ENCODE measurements around the gene SPRR2G. TPM values are rescaled to one million over a fixed set of nuclear protein-coding genes. Genes with fewer than 3 reads are reported as not detected.
"Not testable (repeated sequence)": the region's sequence is repeated elsewhere in the genome, so short reads cannot be mapped to it uniquely, and the experiment has no call there.

SPRR2G gene
- total RNA-seq, 1 experiment from 2014 or later, result not detected

DNA sequence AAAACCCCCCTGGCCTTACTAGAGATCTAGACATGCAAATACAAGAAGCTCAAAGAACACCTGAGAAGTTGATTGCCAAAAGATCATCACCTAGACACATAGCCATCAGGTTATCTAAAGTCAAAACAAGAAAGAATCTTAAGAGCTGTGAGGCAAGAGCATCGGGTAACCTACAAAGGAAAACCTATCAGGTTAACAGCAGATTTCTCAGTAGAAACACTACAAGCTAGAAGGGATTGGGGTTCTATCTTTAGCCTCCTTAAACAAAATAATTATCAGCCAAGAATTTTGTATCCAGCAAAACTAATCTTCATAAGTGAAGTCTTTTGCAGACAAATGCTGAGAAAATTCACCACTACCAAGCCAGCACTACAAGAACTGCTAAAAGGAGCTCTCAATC is 25.2 kb downstream of the SPRR2G start:
- TF ChIP-seq EZH2 (IDR thresholded peaks at IDR 0.05; ENCODE audit: low read length, unreplicated experiment) (no peak), EZH2phosphoT487 (IDR thresholded peaks at IDR 0.05; ENCODE audit: borderline replicate concordance, low read length) (no peak)
- TF ChIP-seq, protein P1, sequence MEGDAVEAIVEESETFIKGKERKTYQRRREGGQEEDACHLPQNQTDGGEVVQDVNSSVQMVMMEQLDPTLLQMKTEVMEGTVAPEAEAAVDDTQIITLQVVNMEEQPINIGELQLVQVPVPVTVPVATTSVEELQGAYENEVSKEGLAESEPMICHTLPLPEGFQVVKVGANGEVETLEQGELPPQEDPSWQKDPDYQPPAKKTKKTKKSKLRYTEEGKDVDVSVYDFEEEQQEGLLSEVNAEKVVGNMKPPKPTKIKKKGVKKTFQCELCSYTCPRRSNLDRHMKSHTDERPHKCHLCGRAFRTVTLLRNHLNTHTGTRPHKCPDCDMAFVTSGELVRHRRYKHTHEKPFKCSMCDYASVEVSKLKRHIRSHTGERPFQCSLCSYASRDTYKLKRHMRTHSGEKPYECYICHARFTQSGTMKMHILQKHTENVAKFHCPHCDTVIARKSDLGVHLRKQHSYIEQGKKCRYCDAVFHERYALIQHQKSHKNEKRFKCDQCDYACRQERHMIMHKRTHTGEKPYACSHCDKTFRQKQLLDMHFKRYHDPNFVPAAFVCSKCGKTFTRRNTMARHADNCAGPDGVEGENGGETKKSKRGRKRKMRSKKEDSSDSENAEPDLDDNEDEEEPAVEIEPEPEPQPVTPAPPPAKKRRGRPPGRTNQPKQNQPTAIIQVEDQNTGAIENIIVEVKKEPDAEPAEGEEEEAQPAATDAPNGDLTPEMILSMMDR (conservative IDR thresholded peaks at IDR 0.05; ENCODE audit: low read depth, low read length), result no peak
- Histone ChIP-seq H3K27me3 (ENCODE audit: low read length) (peaks cover 8% of the 10 kb centered on the region; the same call in 1 of the 2 replicates), H3K4me1 (ENCODE audit: insufficient read depth, low read length) (peaks cover 20% of the 10 kb centered on the region), H4K20me1 (ENCODE audit: low read length) (no peaks in the 10 kb centered on the region), H2AFZ (ENCODE audit: low read length) (no peak overlapping the region), H3K36me3 (ENCODE audit: low read depth, low read length) (no peaks in the 10 kb centered on the region), H3K4me2 (ENCODE audit: low read length) (no peak overlapping the region), H3F3A (ENCODE audit: low read length, unreplicated experiment) (no peaks in the 10 kb centered on the region), H3K79me2 (ENCODE audit: low read length) (no peaks in the 10 kb centered on the region), H3K27ac (ENCODE audit: low read length) (no peak overlapping the region), H3K9me2 (replicated peaks; ENCODE audit: low read length) (no peaks in the 10 kb centered on the region; the same call in 1 of the 2 replicates), H3K9me3 (ENCODE audit: low read length) (0 out of 2 replicates have a peak, but pooled peaks cover 5% of the 10 kb centered on the region), H3K4me3 (ENCODE audit: low read length) (no peak overlapping the region), H3K9ac (ENCODE audit: low read length) (no peak overlapping the region)
- ChIA-PET POLR2A (ENCODE audit: unreplicated experiment) (no interaction called here), CTCF (no interaction called here)
- DNase-seq (no peak), ATAC-seq (no peak)
- BruUV-seq (replicated peaks), result no TSS peak
- intact Hi-C loops (cut with micrococcal nuclease), result no loop called here

DNA sequence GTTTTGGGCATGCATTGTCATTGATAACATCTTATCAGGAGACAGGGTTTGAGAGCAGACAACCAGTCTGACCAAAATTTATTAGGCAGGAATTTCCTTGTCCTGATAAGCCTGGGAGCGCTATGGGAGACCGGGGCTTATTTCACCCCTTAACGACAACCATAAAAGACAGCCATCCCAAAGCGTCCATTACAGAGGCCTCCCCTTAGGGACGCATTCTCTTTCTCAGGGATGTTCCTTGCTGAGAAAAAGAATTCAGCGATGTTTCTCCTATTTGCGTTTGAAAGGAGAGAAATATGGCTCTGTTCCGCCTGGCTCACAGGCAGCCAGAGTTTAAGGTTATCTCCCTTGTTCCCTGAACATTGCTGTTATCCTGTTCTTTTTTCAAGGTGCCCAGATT is 26.9 kb downstream of the SPRR2G start:
- ATAC-seq; H4K20me1 ChIP-seq (ENCODE audit: low read length); H3K4me3 ChIP-seq (ENCODE audit: low read length); DNase-seq; H3K9me3 ChIP-seq (ENCODE audit: low read length); H3K79me2 ChIP-seq (ENCODE audit: low read length); H3K36me3 ChIP-seq (ENCODE audit: low read depth, low read length); CTCF ChIA-PET; H3K9me2 ChIP-seq (replicated peaks; ENCODE audit: low read length); POLR2A ChIA-PET (ENCODE audit: unreplicated experiment); BruUV-seq (replicated peaks); H3F3A ChIP-seq (ENCODE audit: low read length, unreplicated experiment); intact Hi-C loops (cut with micrococcal nuclease); H3K27me3 ChIP-seq (ENCODE audit: low read length); H2AFZ ChIP-seq (ENCODE audit: low read length): not testable (repeated sequence)
- Histone ChIP-seq H3K27ac (ENCODE audit: low read length) (peak overlapping the region; percentile 96), H3K4me2 (ENCODE audit: low read length) (peak overlapping the region; percentile 71), H3K4me1 (ENCODE audit: insufficient read depth, low read length) (peaks cover 20% of the 10 kb centered on the region), H3K9ac (ENCODE audit: low read length) (peak overlapping the region; percentile 66)

DNA sequence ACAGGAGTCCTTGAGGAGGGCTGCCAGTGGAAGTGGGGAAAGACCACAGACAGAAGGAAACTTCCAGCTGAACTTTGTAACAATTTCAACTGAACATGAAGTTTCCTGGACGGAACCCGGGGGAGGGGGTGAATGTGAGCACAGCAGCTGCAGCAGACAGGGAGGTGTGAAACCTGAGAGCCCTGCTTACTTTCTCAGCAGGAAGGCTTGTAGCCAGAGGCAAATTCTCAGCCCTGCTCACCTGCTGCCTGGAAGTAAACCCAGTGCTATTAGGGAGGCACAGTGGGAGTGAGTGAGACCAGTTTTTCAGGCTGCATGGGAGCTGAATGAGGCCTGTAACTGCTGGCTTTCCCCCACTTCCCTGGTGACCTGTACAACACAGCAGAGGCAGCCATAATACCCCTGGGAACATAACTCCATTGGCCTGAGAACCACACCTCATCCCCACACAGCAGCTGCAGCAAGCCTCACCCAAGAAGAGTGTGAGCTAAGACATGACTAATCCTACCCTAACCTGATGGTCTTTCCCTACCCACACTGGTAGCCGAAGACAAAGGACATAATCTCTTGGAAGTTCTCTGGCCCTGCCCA is 27.8 kb downstream of the SPRR2G start:
- Histone ChIP-seq H3K4me3 (ENCODE audit: low read length) (peak overlapping the region; percentile 46), H3K4me1 (ENCODE audit: insufficient read depth, low read length) (peaks cover 20% of the 10 kb centered on the region), H4K20me1 (ENCODE audit: low read length) (no peaks in the 10 kb centered on the region), H3K79me2 (ENCODE audit: low read length) (no peaks in the 10 kb centered on the region), H3K36me3 (ENCODE audit: low read depth, low read length) (no peaks in the 10 kb centered on the region), H3K4me2 (ENCODE audit: low read length) (peak overlapping the region; percentile 71), H3K27me3 (ENCODE audit: low read length) (no peaks in the 10 kb centered on the region), H3K9ac (ENCODE audit: low read length) (peak overlapping the region; percentile 66), H3K27ac (ENCODE audit: low read length) (peak overlapping the region; percentile 96), H2AFZ (ENCODE audit: low read length) (peak overlapping the region; percentile 71), H3K9me2 (replicated peaks; ENCODE audit: low read length) (no peaks in the 10 kb centered on the region; the same call in 1 of the 2 replicates), H3F3A (ENCODE audit: low read length, unreplicated experiment) (no peaks in the 10 kb centered on the region), H3K9me3 (ENCODE audit: low read length) (0 out of 2 replicates have a peak, but pooled peaks cover 5% of the 10 kb centered on the region)
- ChIA-PET CTCF (no interaction called here), POLR2A (ENCODE audit: unreplicated experiment) (no interaction called here)
- BruUV-seq (replicated peaks), result no TSS peak
- ATAC-seq (peak; percentile 92), DNase-seq (peak; percentile 95)
- intact Hi-C loops (cut with micrococcal nuclease), result no loop called here
- TF ChIP-seq, protein P1 (conservative IDR thresholded peaks at IDR 0.05; ENCODE audit: low read depth, low read length), result no peak
- TF ChIP-seq EZH2phosphoT487 (IDR thresholded peaks at IDR 0.05; ENCODE audit: borderline replicate concordance, low read length) (no peak), EZH2 (IDR thresholded peaks at IDR 0.05; ENCODE audit: low read length, unreplicated experiment) (no peak)

All from PC-3 (cell line).